ENCODE data around the gene FCRLA. TPM values are rescaled to one million over a fixed set of nuclear protein-coding genes. Genes with fewer than 3 reads are reported as not detected.

The FCRLA gene
- total RNA-seq, 1 donor from 2014 or later, result 0.35 TPM

DNA sequence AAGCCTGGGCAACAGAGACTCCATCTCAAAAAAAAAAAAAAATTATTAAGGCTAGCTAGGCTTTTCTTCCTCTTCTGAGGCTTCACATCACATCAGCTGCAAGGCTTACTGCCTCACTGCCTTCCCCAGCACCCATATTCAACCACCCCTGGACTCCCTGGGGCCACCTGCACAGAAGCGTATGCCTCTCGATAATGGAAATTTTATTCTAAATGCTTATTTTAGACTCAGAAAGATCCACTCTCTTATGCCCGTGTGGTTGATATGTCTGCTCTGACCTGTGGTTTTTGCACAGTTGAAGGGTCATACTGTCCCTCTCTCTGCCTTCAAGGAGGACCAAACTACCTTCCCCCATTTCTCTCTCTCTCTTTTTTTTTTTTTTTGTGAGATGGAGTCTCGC, 1.5 kb upstream of the FCRLA start:
- no peak overlapping the region for H3K4me3 ChIP-seq (ENCODE audit: low read depth, low read length)
- DNase-seq (ENCODE audit: low read depth), result no peak
- TF ChIP-seq, protein P1, sequence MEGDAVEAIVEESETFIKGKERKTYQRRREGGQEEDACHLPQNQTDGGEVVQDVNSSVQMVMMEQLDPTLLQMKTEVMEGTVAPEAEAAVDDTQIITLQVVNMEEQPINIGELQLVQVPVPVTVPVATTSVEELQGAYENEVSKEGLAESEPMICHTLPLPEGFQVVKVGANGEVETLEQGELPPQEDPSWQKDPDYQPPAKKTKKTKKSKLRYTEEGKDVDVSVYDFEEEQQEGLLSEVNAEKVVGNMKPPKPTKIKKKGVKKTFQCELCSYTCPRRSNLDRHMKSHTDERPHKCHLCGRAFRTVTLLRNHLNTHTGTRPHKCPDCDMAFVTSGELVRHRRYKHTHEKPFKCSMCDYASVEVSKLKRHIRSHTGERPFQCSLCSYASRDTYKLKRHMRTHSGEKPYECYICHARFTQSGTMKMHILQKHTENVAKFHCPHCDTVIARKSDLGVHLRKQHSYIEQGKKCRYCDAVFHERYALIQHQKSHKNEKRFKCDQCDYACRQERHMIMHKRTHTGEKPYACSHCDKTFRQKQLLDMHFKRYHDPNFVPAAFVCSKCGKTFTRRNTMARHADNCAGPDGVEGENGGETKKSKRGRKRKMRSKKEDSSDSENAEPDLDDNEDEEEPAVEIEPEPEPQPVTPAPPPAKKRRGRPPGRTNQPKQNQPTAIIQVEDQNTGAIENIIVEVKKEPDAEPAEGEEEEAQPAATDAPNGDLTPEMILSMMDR (conservative IDR thresholded peaks at IDR 0.05; ENCODE audit: low read depth, low read length), result no peak

DNA sequence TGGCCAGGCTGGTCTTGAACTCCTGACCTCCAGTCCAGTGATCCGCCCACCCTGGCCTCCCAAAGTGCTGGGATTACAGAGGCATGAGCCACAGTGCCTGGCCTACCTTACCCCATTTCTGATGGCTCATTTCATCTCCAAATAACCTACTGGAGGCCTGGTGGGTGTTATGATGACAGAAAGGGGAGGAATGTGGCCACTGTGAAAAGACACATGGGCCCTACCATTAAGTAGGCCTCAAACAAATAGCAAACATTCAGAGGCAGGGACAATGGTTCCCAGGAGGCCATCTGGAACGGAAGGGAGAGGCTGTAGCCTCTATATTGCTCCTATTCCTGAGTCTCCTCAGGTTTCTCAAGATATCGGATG, 932 bp upstream of the FCRLA start:
- DNase-seq (ENCODE audit: low read depth), result no peak
- no peak overlapping the region for H3K4me3 ChIP-seq (ENCODE audit: low read depth, low read length)
- TF ChIP-seq, protein P1 (conservative IDR thresholded peaks at IDR 0.05; ENCODE audit: low read depth, low read length), result no peak

DNA sequence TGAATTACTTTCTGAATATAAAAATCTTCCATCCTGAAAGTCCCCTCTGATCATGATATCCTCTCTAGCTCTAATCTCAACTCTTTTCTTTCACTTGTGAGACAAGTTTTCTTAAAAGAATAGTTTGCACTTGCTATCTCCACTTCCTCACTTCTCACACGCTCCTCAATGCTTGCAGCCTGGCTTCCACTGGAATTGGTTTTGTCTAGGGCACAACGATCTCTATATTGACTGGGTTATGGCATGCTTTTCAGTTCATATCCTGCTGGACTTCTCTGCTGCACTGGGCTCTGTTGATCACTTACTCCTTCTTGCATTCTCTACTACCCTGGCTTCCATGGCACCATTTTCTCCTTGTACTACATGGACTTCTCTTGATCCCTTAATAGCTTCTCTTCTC, 474 bp downstream of the FCRLA start:
- DNase-seq (ENCODE audit: low read depth), result no peak
- TF ChIP-seq, protein P1 (conservative IDR thresholded peaks at IDR 0.05; ENCODE audit: low read depth, low read length), result no peak
- H3K4me3 ChIP-seq (ENCODE audit: low read depth, low read length), result no peak overlapping the region

DNA sequence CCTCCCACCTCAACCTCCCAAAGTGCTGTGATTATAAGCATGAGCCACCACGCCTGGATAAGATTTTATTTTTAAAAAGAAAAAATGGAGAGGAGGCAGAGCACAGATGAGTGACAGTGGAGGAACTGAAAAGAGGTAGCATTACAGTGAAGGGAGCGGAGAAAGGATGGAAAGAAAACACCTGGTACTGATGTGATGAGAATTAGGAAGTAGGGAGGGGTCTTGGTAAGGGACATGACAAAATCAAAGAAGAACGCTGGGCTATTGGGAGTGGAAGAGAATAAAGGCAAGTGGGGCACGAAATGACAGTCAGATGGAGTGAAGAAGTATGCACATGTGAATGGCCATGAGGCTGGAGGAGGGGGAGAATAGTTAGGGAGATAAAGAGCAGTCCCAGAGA, 2.3 kb downstream of the FCRLA start:
- DNase-seq (ENCODE audit: low read depth), result no peak
- H3K4me3 ChIP-seq (ENCODE audit: low read depth, low read length), result no peak overlapping the region

DNA sequence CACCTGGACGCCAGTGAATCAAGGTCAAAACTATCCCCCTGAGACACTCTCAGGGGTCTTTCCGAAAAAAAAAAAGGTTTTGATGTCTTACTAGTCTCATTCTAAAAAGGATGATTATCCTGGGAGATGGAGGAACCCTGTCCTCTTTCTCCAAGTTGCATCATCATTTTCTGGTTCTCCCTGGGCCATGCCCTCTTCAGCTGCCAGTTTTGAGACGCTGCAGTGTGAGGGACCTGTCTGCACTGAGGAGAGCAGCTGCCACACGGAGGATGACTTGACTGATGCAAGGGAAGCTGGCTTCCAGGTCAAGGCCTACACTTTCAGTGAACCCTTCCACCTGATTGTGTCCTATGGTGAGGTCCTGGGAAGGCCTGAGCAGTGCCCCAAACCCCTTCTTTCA, 3.5 kb downstream of the FCRLA start:
- TF ChIP-seq, protein P1 (conservative IDR thresholded peaks at IDR 0.05; ENCODE audit: low read depth, low read length), result no peak
- no peak for DNase-seq (ENCODE audit: low read depth)
- H3K4me3 ChIP-seq (ENCODE audit: low read depth, low read length), result no peak overlapping the region

More for the DNA sequence above, 2.3 kb downstream of the FCRLA start:
- TF ChIP-seq, protein P1 (conservative IDR thresholded peaks at IDR 0.05; ENCODE audit: low read depth, low read length), result no peak

DNA sequence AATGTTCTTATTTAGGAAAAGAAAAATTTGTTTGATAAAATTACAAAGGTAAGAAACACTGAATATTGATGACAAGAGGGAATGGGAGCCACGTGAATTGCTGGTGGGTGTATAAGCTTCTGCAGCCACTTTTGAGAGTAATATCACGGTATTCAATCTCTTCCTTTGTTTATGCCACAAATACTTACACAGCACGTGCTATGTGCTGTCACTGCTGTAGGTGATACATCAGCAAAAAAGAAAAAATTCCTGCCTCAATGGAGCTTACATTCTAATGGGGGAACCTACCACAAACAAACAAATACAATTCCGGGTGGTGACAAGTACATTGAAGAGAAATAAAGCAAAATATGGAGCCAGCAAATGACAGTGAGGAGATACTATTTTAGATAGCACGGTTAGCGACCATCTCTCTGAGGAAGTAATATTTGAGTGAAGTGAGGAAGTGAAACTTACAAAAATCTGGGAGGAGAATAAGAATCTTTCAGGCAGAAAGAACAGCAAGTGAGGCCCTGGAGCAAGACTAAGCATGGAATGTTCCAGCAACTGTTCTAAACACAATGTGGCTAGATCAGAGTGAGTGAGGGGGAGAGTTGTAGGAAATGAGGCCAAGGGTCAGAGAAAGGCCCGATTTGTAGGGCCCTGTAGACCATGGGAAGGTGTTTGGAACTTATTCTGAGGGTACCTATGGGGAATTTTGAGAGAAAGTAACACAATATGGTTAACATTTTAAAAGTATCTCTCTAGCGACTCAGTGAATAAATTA, 11.7 kb downstream of the FCRLA start:
- TF ChIP-seq, protein P1 (conservative IDR thresholded peaks at IDR 0.05; ENCODE audit: low read depth, low read length), result no peak
- H3K4me3 ChIP-seq (ENCODE audit: low read depth, low read length), result no peak overlapping the region
- DNase-seq (ENCODE audit: low read depth), result no peak

DNA sequence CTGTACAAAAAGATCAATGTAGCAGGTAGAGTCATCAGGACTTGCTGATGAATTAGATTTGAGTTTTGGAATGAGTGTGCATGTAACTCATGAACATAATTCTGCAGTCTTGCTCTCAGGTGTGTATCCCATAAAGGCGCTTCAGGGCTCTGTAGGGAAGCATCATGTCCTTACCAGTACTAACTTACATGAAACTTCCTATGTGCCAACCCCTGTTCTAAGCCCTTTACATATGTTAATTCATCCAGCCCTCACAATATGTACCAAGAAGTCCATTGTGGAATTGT, 12.2 kb downstream of the FCRLA start:
- no peak for DNase-seq (ENCODE audit: low read depth)
- H3K4me3 ChIP-seq (ENCODE audit: low read depth, low read length), result no peak overlapping the region
- TF ChIP-seq, protein P1 (conservative IDR thresholded peaks at IDR 0.05; ENCODE audit: low read depth, low read length), result no peak

Measured in epithelial cell of proximal tubule (primary cell).